Immature natural killer cell (primary cell): ENCODE measurements around the gene F12. TPM values are rescaled to one million over a fixed set of nuclear protein-coding genes. Genes with fewer than 3 reads are reported as not detected.
A peak's percentile ranks its signal among the peaks of the same experiment; 100 is the strongest.
"Not testable (repeated sequence)": the region's sequence is repeated elsewhere in the genome, so short reads cannot be mapped to it uniquely, and the experiment has no call there.

Experiments
- DNase-seq, 3 donors: peaks; one replicate each; pipeline ENCODE4 v3.0.0; 2022; ENCODE audit warnings: mixed read lengths in 1 of 3
- H3K27ac Mint-ChIP-seq, 6 donors: one replicate each; pipeline ENCODE4 v1.8.0; 2020; ENCODE audit warnings: mixed read lengths in 6 of 6, mild to moderate bottlenecking in 5 of 6, inconsistent platforms in 4 of 6, moderate library complexity in 3 of 6
- H3K27me3 Mint-ChIP-seq, 3 donors: one replicate each; pipeline ENCODE4 v1.8.0; 2020 to 2021; ENCODE audit warnings: low read depth in 3 of 3, mild to moderate bottlenecking in 3 of 3, mixed read lengths in 3 of 3, moderate library complexity in 3 of 3, inconsistent platforms in 1 of 3
- H3K36me3 Mint-ChIP-seq, 3 donors: one replicate each; pipeline ENCODE4 v1.8.0; 2020; ENCODE audit warnings: mixed read lengths in 3 of 3, inconsistent platforms in 2 of 3, mild to moderate bottlenecking in 2 of 3
- H3K4me1 Mint-ChIP-seq, 2 donors: one replicate each; pipeline ENCODE4 v1.8.0; 2020; ENCODE audit warnings: inconsistent platforms in 2 of 2, mild to moderate bottlenecking in 2 of 2, mixed read lengths in 2 of 2, moderate library complexity in 1 of 2
- H3K4me3 Mint-ChIP-seq, 5 donors: one replicate each; pipeline ENCODE4 v1.8.0; 2020; ENCODE audit warnings: mild to moderate bottlenecking in 5 of 5, mixed read lengths in 5 of 5, inconsistent platforms in 3 of 5, moderate library complexity in 3 of 5
- H3K9me3 Mint-ChIP-seq, 6 donors: one replicate each; pipeline ENCODE4 v1.8.0; 2020; ENCODE audit warnings: mild to moderate bottlenecking in 6 of 6, mixed read lengths in 6 of 6, inconsistent platforms in 4 of 6, moderate library complexity in 3 of 6
- polyA plus RNA-seq, 3 donors: library from polyadenylated mRNA; unstranded; fragments of 300-500 nt; fragmentation: Illumina TruSeq; gene quantifications; one replicate each; pipeline ENCODE4 v1.2.3, GENCODE V29; 2021

The F12 gene
- polyA plus RNA-seq, 3 donors from 2014 or later: 1.3 to 2.3 TPM; not detected in 1

- H3K9me3 Mint-ChIP-seq: no peaks in the 10 kb centered on the region
- peaks cover 39 to 44% of the 10 kb centered on the region in 2 donors for H3K4me1 Mint-ChIP-seq
- no peak for DNase-seq
- no peak overlapping the region for H3K27ac Mint-ChIP-seq
- H3K4me3 Mint-ChIP-seq: peak overlapping the region in 1 of 5 donors; percentile 47
- peaks cover 0 to 4% (median 1%) of the 10 kb centered on the region in 3 donors for H3K27me3 Mint-ChIP-seq
- peaks cover 13 to 18% (median 14%) of the 10 kb centered on the region in 3 donors for H3K36me3 Mint-ChIP-seq
These were observed 42.6 kb downstream of the F12 start for GRCh38 chr5:177366528-177367322.

DNA sequence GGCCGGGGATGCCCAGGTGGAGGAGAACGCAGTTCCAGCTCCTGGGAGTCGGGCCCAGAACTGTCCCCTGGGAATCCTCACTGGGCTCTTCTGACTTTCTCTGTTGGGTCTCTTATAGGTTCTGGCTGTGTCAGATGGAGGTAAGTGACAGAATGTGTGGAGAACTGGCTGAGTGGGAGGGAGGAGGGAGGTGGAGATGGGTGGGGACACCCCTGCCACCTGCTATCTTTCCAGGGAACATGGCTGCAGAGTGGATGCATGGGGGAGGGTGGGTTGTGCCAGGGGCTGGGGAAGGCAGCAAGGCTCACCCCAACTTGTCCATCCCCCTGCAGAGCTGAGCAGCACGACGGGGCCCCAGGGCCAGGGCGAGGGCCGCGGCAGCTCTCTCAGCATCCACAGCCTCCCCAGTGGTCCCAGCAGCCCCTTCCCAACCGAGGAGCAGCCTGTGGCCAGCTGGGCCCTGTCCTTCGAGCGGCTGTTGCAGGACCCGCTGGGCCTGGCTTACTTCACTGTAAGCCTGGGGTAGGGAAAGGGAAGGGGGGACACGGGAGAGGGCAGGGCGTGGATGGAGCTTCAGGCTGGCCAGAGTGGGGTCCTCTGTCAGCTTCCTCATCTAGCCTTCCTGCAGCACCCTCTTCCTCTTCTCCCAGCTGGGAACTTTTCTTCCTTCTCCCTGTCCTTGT, 43.4 kb downstream of the F12 start:
- H3K4me1 Mint-ChIP-seq: peaks cover 42 to 44% of the 10 kb centered on the region in 2 donors
- H3K4me3 Mint-ChIP-seq: peak overlapping the region in 1 of 5 donors; percentile 47
- no peak overlapping the region for H3K27ac Mint-ChIP-seq
- DNase-seq: no peak
- H3K9me3 Mint-ChIP-seq: no peaks in the 10 kb centered on the region
- peaks cover 0 to 3% (median 1%) of the 10 kb centered on the region in 3 donors for H3K27me3 Mint-ChIP-seq
- H3K36me3 Mint-ChIP-seq: peaks cover 13 to 18% (median 14%) of the 10 kb centered on the region in 3 donors

- Mint-ChIP-seq H3K4me3 (peak overlapping the region in 2 of 5 donors; percentile 36 to 49), H3K27me3 (peaks cover 0 to 3% (median 1%) of the 10 kb centered on the region in 3 donors), H3K9me3 (no peaks in the 10 kb centered on the region), H3K36me3 (peaks cover 13 to 16% (median 13%) of the 10 kb centered on the region in 3 donors), H3K4me1 (peaks cover 48 to 56% of the 10 kb centered on the region in 2 donors), H3K27ac (peak overlapping the region in 3 of 6 donors; percentile 18 to 57 (median 28))
- DNase-seq: no peak
These were observed 45.0 kb downstream of the F12 start for GRCh38 chr5:177364159-177364962.

DNA sequence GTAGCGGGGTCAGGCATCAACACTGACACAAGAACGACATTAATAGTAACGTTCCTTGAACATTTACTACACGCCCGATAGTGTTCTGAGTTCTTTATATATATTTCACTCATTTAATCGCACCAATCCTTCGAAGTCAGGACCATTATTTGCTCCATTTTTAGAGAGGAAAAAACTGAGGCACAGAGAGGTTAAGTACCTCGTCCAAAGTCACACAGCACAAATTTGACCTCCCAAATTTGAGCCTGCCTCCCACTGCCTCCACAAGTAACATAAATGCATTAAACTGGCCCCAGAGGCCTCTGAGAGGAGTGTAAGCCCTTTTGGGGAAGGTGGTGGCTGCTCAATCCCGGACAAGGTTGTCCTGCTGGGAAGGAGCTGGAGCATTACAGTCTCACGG, 45.8 kb downstream of the F12 start:
- peaks cover 1 to 6% (median 3%) of the 10 kb centered on the region in 3 donors for H3K27me3 Mint-ChIP-seq
- H3K36me3 Mint-ChIP-seq: peaks cover 5 to 8% (median 6%) of the 10 kb centered on the region in 3 donors
- DNase-seq: no peak
- peak overlapping the region in 1 of 6 donors; percentile 64 for H3K27ac Mint-ChIP-seq
- no peaks in the 10 kb centered on the region for H3K9me3 Mint-ChIP-seq
- peaks cover 48 to 57% of the 10 kb centered on the region in 2 donors for H3K4me1 Mint-ChIP-seq
- peak overlapping the region in 2 of 5 donors; percentile 77 to 81 for H3K4me3 Mint-ChIP-seq

- peaks cover 49 to 56% of the 10 kb centered on the region in 2 donors for H3K4me1 Mint-ChIP-seq
- H3K9me3 Mint-ChIP-seq: no peaks in the 10 kb centered on the region
- H3K27me3 Mint-ChIP-seq: peaks cover 1 to 9% (median 7%) of the 10 kb centered on the region in 3 donors
- H3K36me3 Mint-ChIP-seq: peaks cover 0 to 3% (median 0%) of the 10 kb centered on the region in 3 donors
- H3K27ac Mint-ChIP-seq: peak overlapping the region; percentile 49 to 89 (median 68)
- DNase-seq: peak; percentile 35 to 46 (median 40)
- H3K4me3 Mint-ChIP-seq: peak overlapping the region; percentile 71 to 81 (median 77)
These were observed 46.5 kb downstream of the F12 start for GRCh38 chr5:177362610-177363507.

- H3K4me3 Mint-ChIP-seq: peak overlapping the region; percentile 33 to 81 (median 59)
- peaks cover 4 to 15% (median 12%) of the 10 kb centered on the region in 3 donors for H3K27me3 Mint-ChIP-seq
- H3K36me3 Mint-ChIP-seq: peaks cover 0 to 3% (median 0%) of the 10 kb centered on the region in 3 donors
- DNase-seq: no peak
- peaks cover 55 to 61% of the 10 kb centered on the region in 2 donors for H3K4me1 Mint-ChIP-seq
- no peaks in the 10 kb centered on the region for H3K9me3 Mint-ChIP-seq
- H3K27ac Mint-ChIP-seq: peak overlapping the region; percentile 36 to 68 (median 62)
These were observed 47.1 kb downstream of the F12 start for GRCh38 chr5:177362292-177362609.

GRCh38 chr5:177361418-177362291, 47.7 kb downstream of the F12 start:
- no peak for DNase-seq
- Mint-ChIP-seq H3K4me3 (peak overlapping the region; percentile 33 to 81 (median 59)), H3K9me3 (no peaks in the 10 kb centered on the region), H3K36me3 (peaks cover 0 to 3% (median 0%) of the 10 kb centered on the region in 3 donors), H3K4me1 (peaks cover 61 to 67% of the 10 kb centered on the region in 2 donors), H3K27ac (peak overlapping the region; percentile 36 to 68 (median 62)), H3K27me3 (peaks cover 3 to 16% (median 15%) of the 10 kb centered on the region in 3 donors)

DNA sequence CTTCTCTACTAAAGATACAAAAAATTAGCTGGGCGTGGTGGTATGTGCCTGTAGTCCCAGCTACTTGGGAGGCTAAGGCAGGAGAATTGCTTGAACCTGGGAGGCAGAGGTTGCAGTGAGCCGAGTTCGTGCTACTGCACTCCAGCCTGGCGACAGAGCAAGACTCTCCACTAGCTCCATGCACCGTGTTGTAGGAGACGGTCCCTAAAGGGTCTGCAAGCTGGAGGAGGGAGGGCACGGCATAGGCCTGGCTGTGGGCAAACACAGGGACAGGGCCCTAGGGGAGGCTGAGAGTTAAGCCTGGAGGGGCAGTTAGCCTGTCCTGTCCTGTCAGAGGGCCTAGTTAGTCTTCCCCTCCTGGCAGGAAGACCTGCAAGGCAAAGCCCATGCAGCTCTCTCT, 48.6 kb downstream of the F12 start:
- Mint-ChIP-seq H3K4me3 (peak overlapping the region in 1 of 5 donors; percentile 18), H3K27me3 (peaks cover 3 to 16% (median 15%) of the 10 kb centered on the region in 3 donors), H3K27ac (peak overlapping the region in 2 of 6 donors; percentile 58 to 68), H3K4me1 (peaks cover 70 to 77% of the 10 kb centered on the region in 2 donors)
- H3K36me3 Mint-ChIP-seq, H3K9me3 Mint-ChIP-seq, DNase-seq: not testable (repeated sequence)

- H3K27me3 Mint-ChIP-seq: peaks cover 3 to 16% (median 15%) of the 10 kb centered on the region in 3 donors
- H3K4me3 Mint-ChIP-seq: peak overlapping the region; percentile 79 to 85 (median 83)
- H3K9me3 Mint-ChIP-seq: no peaks in the 10 kb centered on the region
- no peaks in the 10 kb centered on the region for H3K36me3 Mint-ChIP-seq
- peaks cover 79 to 83% of the 10 kb centered on the region in 2 donors for H3K4me1 Mint-ChIP-seq
- H3K27ac Mint-ChIP-seq: peak overlapping the region in 5 of 6 donors; percentile 74 to 91 (median 89)
- no peak for DNase-seq
These were observed 49.5 kb downstream of the F12 start for GRCh38 chr5:177359860-177360259.

DNA sequence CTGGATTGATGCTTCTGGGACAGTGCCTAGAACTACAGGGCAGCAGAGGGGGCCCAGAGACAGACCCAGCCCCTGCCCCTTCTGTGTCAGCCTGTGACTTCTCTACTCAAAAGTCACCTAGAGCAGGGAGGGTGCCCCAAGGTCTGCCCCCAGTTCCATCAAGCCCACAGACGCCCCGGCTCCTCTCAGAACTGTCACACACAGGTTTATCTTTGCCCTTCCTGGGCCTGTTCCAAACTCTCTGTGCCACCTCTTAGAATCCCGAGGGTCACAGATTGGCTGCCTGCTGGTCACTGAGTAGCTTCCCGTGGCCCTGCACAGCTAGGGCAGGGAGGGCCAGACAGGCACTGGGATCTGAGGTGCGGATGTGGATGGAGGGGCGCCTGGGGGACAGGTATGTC, 49.9 kb downstream of the F12 start:
- DNase-seq: no peak
- peak overlapping the region; percentile 78 to 91 (median 90) for H3K27ac Mint-ChIP-seq
- no peaks in the 10 kb centered on the region for H3K9me3 Mint-ChIP-seq
- peak overlapping the region; percentile 79 to 85 (median 83) for H3K4me3 Mint-ChIP-seq
- no peaks in the 10 kb centered on the region for H3K36me3 Mint-ChIP-seq
- H3K4me1 Mint-ChIP-seq: peaks cover 79 to 86% of the 10 kb centered on the region in 2 donors
- peaks cover 3 to 16% (median 15%) of the 10 kb centered on the region in 3 donors for H3K27me3 Mint-ChIP-seq

DNA sequence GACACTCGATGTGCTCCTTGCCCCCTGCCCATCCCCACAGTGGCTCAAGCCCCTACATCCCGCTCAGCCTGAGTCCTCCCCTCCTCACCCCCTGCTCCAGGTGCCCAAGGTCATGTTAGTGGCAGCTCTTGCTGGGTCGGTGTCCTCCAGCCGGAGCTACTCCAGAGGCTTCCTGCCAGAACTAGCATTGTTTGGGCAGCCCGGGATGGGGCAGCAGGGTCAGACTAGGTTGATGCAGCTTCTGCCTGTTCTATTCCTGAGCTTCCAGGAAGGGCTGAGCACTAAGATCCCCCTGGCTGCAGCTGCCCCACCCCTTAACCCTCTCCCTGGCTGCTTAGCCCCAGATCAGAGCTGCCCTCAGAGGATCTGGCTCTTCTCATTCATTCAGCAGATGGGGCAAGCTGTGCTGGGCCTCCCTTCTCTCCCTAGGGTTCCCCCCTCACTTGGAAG, 51.0 kb downstream of the F12 start:
- no peaks in the 10 kb centered on the region for H3K9me3 Mint-ChIP-seq
- H3K4me3 Mint-ChIP-seq: peak overlapping the region; percentile 79 to 85 (median 83)
- H3K27ac Mint-ChIP-seq: peak overlapping the region; percentile 78 to 91 (median 90)
- peaks cover 4 to 17% (median 16%) of the 10 kb centered on the region in 3 donors for H3K27me3 Mint-ChIP-seq
- peaks cover 76 to 79% of the 10 kb centered on the region in 2 donors for H3K4me1 Mint-ChIP-seq
- no peaks in the 10 kb centered on the region for H3K36me3 Mint-ChIP-seq
- no peak for DNase-seq
